GM12864 (cell line): ENCODE data around the gene PPP1R15B.

Experiments
- DNase-seq: peaks from one replicate; pipeline ENCODE4 v3.0.0-alpha.2; 2011; ENCODE audit warnings: low read depth
- H3K4me3 ChIP-seq: 2 replicates; pipeline ENCODE4 v1.5.1; 2011; ENCODE audit warnings: mild to moderate bottlenecking, low read depth, low read length, control low read depth
- CTCF ChIP-seq: IDR thresholded peaks from 2 replicates; pipeline ENCODE4 v1.5.1; 2011; ENCODE audit warnings: low read depth, mild to moderate bottlenecking, moderate library complexity, low read length, control low read depth, inconsistent platforms; ENCODE audit errors: missing control alignments

Gene PPP1R15B

DNA sequence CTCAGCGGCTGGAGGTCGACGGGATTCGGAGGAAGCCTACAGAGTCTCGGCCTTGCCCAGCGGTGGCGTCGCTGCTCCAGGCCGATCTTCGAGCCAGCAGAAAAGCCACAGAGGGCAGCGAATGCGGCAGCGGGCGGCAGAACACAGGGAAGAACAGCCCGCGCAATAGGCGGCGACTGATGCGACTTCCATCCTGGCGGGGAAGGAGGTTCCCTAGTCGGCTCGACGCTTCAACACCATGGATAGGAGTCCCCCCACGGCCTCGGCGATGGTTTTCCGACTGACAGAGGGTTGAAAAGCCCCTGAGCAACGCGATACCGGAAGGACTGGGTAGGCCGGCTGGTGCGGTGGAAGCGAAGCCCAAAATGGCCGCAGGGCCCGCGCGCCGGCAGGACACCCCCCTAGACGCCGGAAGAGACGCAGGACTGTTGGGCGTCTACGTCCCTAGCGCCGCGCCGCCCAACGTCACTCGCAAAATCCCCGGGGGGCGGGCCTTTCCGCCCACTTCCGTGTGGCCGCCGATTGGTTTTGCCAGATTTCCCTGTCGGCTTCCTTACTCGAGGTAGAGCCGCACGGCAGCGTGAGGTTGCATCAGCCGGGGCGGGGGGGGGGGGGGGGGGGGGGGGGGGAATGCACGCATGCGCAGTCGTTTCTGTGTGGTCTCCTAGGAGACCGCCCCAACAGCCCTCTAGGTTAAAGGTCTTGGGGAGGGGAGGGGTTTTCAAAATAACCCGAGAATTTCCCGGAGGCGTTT, at the start of gene PPP1R15B:
TSS of gene PPP1R15B (minus strand) at position 367 of the 754 bp plus-strand sequence. CDS start 406 bp downstream, outside the sequence.
- peak within 1 kb of the TSS; percentile 88 for H3K4me3 ChIP-seq

DNA sequence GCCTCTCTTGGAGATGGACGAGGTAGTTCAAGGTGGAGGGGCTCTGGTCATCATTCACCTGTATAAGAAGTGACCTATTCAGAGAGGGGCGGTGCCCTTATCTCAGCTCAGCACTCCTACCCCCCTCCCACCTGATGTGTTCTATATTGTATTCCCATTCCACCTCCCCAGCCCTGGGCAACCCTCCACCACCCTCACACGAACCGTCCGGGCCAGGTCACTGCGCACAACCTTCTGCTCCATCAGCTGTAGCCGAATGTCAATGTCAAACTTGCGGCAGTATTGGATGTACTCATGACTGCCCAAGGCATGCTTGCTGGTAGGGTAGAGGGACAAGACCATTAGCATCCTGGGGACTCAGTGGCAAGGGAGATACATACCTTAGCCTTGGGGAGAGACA, 48.7 kb upstream of the PPP1R15B start:
- no peak for TF ChIP-seq CTCF
- H3K4me3 ChIP-seq = no peak overlapping the region
- DNase-seq = no peak

More for the DNA sequence above, at the start of gene PPP1R15B:
- peak; percentile 92 for DNase-seq
- TF ChIP-seq CTCF = no peak

DNA sequence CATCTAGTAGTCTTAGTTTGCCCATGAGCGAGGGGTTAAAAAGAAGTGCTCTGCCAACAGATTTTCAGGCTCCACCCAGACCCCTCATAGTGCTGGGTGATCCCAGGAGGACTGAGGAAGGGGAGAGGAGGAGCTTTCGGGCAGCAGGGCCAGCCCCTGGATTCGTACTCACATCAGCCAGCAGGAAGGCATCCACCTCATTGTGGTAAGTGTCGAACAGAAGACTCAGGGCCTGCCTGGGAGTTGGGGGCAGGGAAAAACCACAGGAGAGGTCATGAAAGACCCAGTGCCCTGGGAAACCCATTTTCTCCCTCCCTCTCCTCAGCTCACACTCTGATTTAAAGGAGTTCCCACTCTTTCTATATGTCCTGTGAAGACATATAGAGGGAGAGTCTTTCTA, 48.1 kb upstream of the PPP1R15B start:
- no peak for DNase-seq
- H3K4me3 ChIP-seq = no peak overlapping the region
- TF ChIP-seq CTCF = no peak

- no peak for DNase-seq
Measured at GRCh38 chr1:204457666-204458065, 46.0 kb upstream of the PPP1R15B start.

DNA sequence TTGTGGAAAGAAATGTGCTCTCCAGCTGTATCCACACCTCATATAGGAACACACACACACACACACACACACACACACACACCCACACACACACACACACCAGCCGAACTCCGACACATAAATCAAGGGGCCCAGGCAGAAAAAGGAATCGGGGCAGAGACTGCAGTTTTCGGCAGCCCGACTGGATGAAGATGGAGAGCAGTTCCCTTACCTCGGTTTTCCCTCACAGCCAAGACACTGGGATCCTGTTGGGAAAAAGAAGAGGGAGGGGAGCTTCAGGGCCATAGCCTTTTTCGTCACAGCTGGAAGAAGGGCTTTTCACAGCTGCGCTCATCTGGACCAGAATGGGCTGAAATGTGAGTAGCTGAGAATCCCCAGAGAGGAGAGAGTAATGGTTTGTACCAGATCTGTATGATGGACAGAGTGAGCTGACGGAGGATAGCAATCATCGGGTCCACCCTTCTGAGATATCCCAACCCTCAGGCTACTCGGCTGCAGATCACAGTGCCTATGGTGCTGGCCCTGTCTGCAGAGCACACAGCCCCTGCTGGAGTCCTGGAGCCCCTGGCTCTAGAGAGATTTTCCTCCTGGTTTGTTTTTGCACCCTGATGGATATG, 45.3 kb upstream of the PPP1R15B start:
- no peak for TF ChIP-seq CTCF
- no peak overlapping the region for H3K4me3 ChIP-seq

More at GRCh38 chr1:204457666-204458065, 46.0 kb upstream of the PPP1R15B start:
- no peak overlapping the region for H3K4me3 ChIP-seq
- no peak for TF ChIP-seq CTCF

GRCh38 chr1:204455831-204456145, 44.2 kb upstream of the PPP1R15B start:
- no peak for DNase-seq
- no peak overlapping the region for H3K4me3 ChIP-seq
- no peak for TF ChIP-seq CTCF

More for the DNA sequence above, 45.3 kb upstream of the PPP1R15B start:
- no peak for DNase-seq
